GM18907 (cell line): ENCODE results near the gene TTC12.

Experiments
- ATAC-seq: cut with Tn5 transposase; IDR thresholded peaks from one replicate; pipeline ENCODE4 v1.9.1; 2021; ENCODE audit warnings: mild to moderate bottlenecking, moderate library complexity; ENCODE audit not compliant: unreplicated experiment

TTC12 gene

GRCh38 chr11:113314389-113315301 is at the start of gene TTC12:
TTC12 (plus strand) TSS chr11:113314583; CDS start chr11:113316258, 1,675 bp downstream.
- ATAC-seq = peak; percentile 99

- ATAC-seq = no peak
Measured at GRCh38 chr11:113265362-113265761, 49.0 kb upstream of the TTC12 start.

GRCh38 chr11:113267493-113267892 is 46.9 kb upstream of the TTC12 start:
- ATAC-seq = no peak

- no peak for ATAC-seq
Measured at GRCh38 chr11:113269096-113269495, 45.3 kb upstream of the TTC12 start.

- ATAC-seq = no peak
Measured at GRCh38 chr11:113269636-113270035, 44.7 kb upstream of the TTC12 start.

- ATAC-seq = no peak
Measured at GRCh38 chr11:113270080-113270479, 44.3 kb upstream of the TTC12 start.

- no peak for ATAC-seq
Measured at GRCh38 chr11:113271551-113272245, 42.7 kb upstream of the TTC12 start.

- ATAC-seq = no peak
Measured at GRCh38 chr11:113272281-113272680, 42.1 kb upstream of the TTC12 start.

GRCh38 chr11:113272927-113273615 is 41.3 kb upstream of the TTC12 start:
- ATAC-seq = no peak

- no peak for ATAC-seq
Measured at GRCh38 chr11:113273720-113274119, 40.7 kb upstream of the TTC12 start.

GRCh38 chr11:113274713-113275582 is 39.4 kb upstream of the TTC12 start:
- ATAC-seq = no peak

GRCh38 chr11:113275602-113276001 is 38.8 kb upstream of the TTC12 start:
- no peak for ATAC-seq

GRCh38 chr11:113276466-113276865 is 37.9 kb upstream of the TTC12 start:
- no peak for ATAC-seq

- no peak for ATAC-seq
Measured at GRCh38 chr11:113277907-113278306, 36.5 kb upstream of the TTC12 start.

GRCh38 chr11:113278481-113278880 is 35.9 kb upstream of the TTC12 start:
- ATAC-seq = no peak

- no peak for ATAC-seq
Measured at GRCh38 chr11:113278925-113279324, 35.5 kb upstream of the TTC12 start.

GRCh38 chr11:113279591-113279990 is 34.8 kb upstream of the TTC12 start:
- no peak for ATAC-seq

- ATAC-seq = no peak
Measured at GRCh38 chr11:113281052-113281725, 33.2 kb upstream of the TTC12 start.

- ATAC-seq = no peak
Measured at GRCh38 chr11:113282898-113283437, 31.4 kb upstream of the TTC12 start.

GRCh38 chr11:113283881-113284280 is 30.5 kb upstream of the TTC12 start:
- no peak for ATAC-seq
